ENCODE measurements around the gene SLC25A53. TPM values are rescaled to one million over a fixed set of nuclear protein-coding genes. Genes with fewer than 3 reads are reported as not detected.
"Not testable (repeated sequence)": the region's sequence is repeated elsewhere in the genome, so short reads cannot be mapped to it uniquely, and the experiment has no call there.

The SLC25A53 gene
- total and polyA plus RNA-seq, 4 donors: 6.5 to 15.9 (median 10.3) TPM

- no CpG with 5 or more reads among the region's 13 CpGs for WGBS, 2 donors
- intact Hi-C loops (cut with DNase I); H3K4me1 ChIP-seq (ENCODE audit: control insufficient read depth in 1 of 2, insufficient read depth in 2 of 2, low read length in 2 of 2); H3K36me3 ChIP-seq (ENCODE audit: control insufficient read depth in 1 of 2, insufficient read depth in 2 of 2, low read length in 1 of 2); H3K9me3 ChIP-seq (ENCODE audit: control insufficient read depth, low read length); ATAC-seq (ENCODE audit: low FRiP score); H3K27me3 ChIP-seq (ENCODE audit: control insufficient read depth in 1 of 2, insufficient read depth in 2 of 2, low read length in 1 of 2); H3K27ac ChIP-seq (ENCODE audit: low read depth in 1 of 2, low read length in 2 of 2); DNase-seq; H3K4me3 ChIP-seq (ENCODE audit: low read length in 2 of 2): not testable (repeated sequence)
These were observed 101.9 kb downstream of the SLC25A53 start for GRCh38 chrX:104054956-104055355.

Other genes starting within 250 kb of the SLC25A53 start
- gene TMSB15B, start 194.4 kb downstream of the SLC25A53 start, total RNA-seq: 1 to 10 TPM; 7.6 to 8.4 TPM
- gene TMSB15B, start 194.4 kb downstream of the SLC25A53 start, polyA plus RNA-seq: 10 to 100 TPM; 22.7 to 31.9 TPM
- not detected for gene H2BW1, start 143.3 kb downstream of the SLC25A53 start, total RNA-seq
- not detected for gene H2BW1, start 143.3 kb downstream of the SLC25A53 start, polyA plus RNA-seq
- gene H2BW2, start 117.1 kb downstream of the SLC25A53 start, total RNA-seq: not detected
- gene H2BW2, start 117.1 kb downstream of the SLC25A53 start, polyA plus RNA-seq: not detected
- gene TMSB15C, start 80.8 kb downstream of the SLC25A53 start, total RNA-seq: 1 to 10 TPM; 5.1 to 5.4 TPM
- 1 to 10 TPM; 1.3 to 3.5 TPM for gene TMSB15C, start 80.8 kb downstream of the SLC25A53 start, polyA plus RNA-seq
- 1 to 10 TPM; 1.6 to 3.5 TPM for gene ZCCHC18, start 44.5 kb downstream of the SLC25A53 start, total RNA-seq
- gene ZCCHC18, start 44.5 kb downstream of the SLC25A53 start, polyA plus RNA-seq: 1 to 10 TPM; 1.9 to 2.3 TPM
- gene FAM199X, start 9.4 kb upstream of the SLC25A53 start, total RNA-seq: 10 to 100 TPM; 18.4 to 19.2 TPM
- 10 to 100 TPM in 1 of 2 donors, 1 to 10 TPM in 1; 9.3 to 10.0 TPM for gene FAM199X, start 9.4 kb upstream of the SLC25A53 start, polyA plus RNA-seq
- gene ESX1, start 97.9 kb upstream of the SLC25A53 start, total RNA-seq: not detected
- gene ESX1, start 97.9 kb upstream of the SLC25A53 start, polyA plus RNA-seq: not detected